GM12891 (cell line): Measurements from ENCODE around the gene DCTN3.

Experiments used
- DNase-seq: peaks from one replicate; pipeline ENCODE4 v3.0.0; 2011; ENCODE audit warnings: low spot score; ENCODE audit not compliant: insufficient read length
- FAIRE-seq: peaks from 2 replicates; lab custom pipeline; 2011; peaks lifted over from hg19 to GRCh38; lab: Jason Lieb, UNC
- PAX5 ChIP-seq: IDR thresholded peaks from 2 replicates; pipeline ENCODE4 v1.6.1; 2011; ENCODE audit warnings: low read length, moderate library complexity, mild to moderate bottlenecking; ENCODE audit not compliant: insufficient read depth, severe bottlenecking
- POLR2A ChIP-seq: IDR thresholded peaks from 2 replicates; pipeline ENCODE4 v1.6.1; 2011; ENCODE audit warnings: low read depth, low read length, control low read depth
- POLR2AphosphoS5 ChIP-seq: IDR thresholded peaks from 2 replicates; pipeline ENCODE4 v1.6.1; 2011; ENCODE audit warnings: low read depth, low read length, control low read depth
- POU2F2 ChIP-seq: IDR thresholded peaks from 2 replicates; pipeline ENCODE4 v1.6.1; 2011; ENCODE audit warnings: low read depth, mild to moderate bottlenecking, control low read depth, low read length, moderate library complexity
- SPI1 ChIP-seq: IDR thresholded peaks from 2 replicates; pipeline ENCODE4 v1.6.1; 2011; ENCODE audit warnings: low read depth, low read length, control low read depth
- TAF1 ChIP-seq: IDR thresholded peaks from 2 replicates; pipeline ENCODE4 v1.6.1; 2011; ENCODE audit warnings: low read depth, low read length, control low read depth

DCTN3 gene

GRCh38 chr9:34568133-34568532 is 52.2 kb downstream of the DCTN3 start:
- TF ChIP-seq POU2F2, result no peak
- no peak for TF ChIP-seq TAF1
- no peak for TF ChIP-seq SPI1
- no peak for TF ChIP-seq PAX5
- TF ChIP-seq POLR2AphosphoS5, result no peak
- no peak for TF ChIP-seq POLR2A
- no peak for DNase-seq
- FAIRE-seq, result no peak

- FAIRE-seq (no peak), DNase-seq (no peak)
- TF ChIP-seq PAX5 (no peak), POLR2AphosphoS5 (no peak), TAF1 (no peak), POU2F2 (no peak), POLR2A (no peak), SPI1 (no peak)
Measured at GRCh38 chr9:34566972-34567371, 53.3 kb downstream of the DCTN3 start.

GRCh38 chr9:34566322-34566721 is 54.0 kb downstream of the DCTN3 start:
- DNase-seq (no peak), FAIRE-seq (no peak)
- TF ChIP-seq PAX5 (no peak), TAF1 (no peak), POU2F2 (no peak), POLR2AphosphoS5 (no peak), SPI1 (no peak), POLR2A (no peak)

- DNase-seq (no peak), FAIRE-seq (no peak)
- TF ChIP-seq SPI1 (no peak), POLR2AphosphoS5 (no peak), TAF1 (no peak)
Measured at GRCh38 chr9:34565856-34566255, 54.4 kb downstream of the DCTN3 start.

- TF ChIP-seq PAX5 (no peak), POLR2A (no peak), TAF1 (no peak), SPI1 (no peak), POLR2AphosphoS5 (no peak), POU2F2 (no peak)
- FAIRE-seq, result no peak
- no peak for DNase-seq
Measured at GRCh38 chr9:34564617-34565016, 55.7 kb downstream of the DCTN3 start.
